Suprapubic skin (tissue), 4 donors: ENCODE results near the gene TMEM267.

Experiments
- CTCF ChIP-seq, 2 donors: fragments of 200-600 bp in 1 of 2; fragments of 450-650 bp in 1 of 2; sonication (generic) in 1 of 2; IDR thresholded peaks; one replicate each; pipeline ENCODE4 v1.5.1; 2016 to 2019; ENCODE audit warnings: antibody characterized with exemption in 2 of 2, mild to moderate bottlenecking in 1 of 2, moderate library complexity in 1 of 2
- POLR2A ChIP-seq, 2 donors: fragments of 450-650 bp; IDR thresholded peaks; one replicate each; pipeline ENCODE4 v1.6.1; 2017; ENCODE audit warnings: antibody characterized with exemption in 2 of 2, mild to moderate bottlenecking in 2 of 2, moderate library complexity in 2 of 2
- POLR2AphosphoS5 ChIP-seq, 3 donors: sonication (generic); formaldehyde crosslinking; IDR thresholded peaks; one replicate each; pipeline ENCODE4 v1.6.1; 2017; ENCODE audit warnings: antibody characterized with exemption in 3 of 3

DNA sequence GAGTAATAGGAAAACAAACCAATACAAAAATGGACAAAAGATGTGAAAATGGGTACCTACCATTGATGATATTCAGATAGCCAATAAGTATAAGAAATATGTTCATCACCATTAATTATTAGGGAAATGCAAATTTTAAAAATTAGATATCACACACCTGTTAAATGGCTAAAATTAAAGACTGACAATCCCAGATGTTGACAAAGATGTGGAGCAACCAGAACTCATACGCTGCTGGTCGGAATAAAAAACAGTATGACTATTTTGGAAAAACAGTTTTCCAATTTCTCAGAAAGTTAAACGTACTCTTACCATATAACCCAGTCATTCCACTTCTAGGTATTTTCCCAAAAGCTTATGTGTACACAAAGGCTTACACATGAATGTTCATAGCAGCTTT is 27.1 kb downstream of the TMEM267 start:
- TF ChIP-seq POLR2A (IDR thresholded peaks at IDR 0.05) (no peak), CTCF (IDR thresholded peaks at IDR 0.05) (no peak), POLR2AphosphoS5 (IDR thresholded peaks at IDR 0.05) (no peak)
